ENCODE data around the gene ENPP1.

DNA sequence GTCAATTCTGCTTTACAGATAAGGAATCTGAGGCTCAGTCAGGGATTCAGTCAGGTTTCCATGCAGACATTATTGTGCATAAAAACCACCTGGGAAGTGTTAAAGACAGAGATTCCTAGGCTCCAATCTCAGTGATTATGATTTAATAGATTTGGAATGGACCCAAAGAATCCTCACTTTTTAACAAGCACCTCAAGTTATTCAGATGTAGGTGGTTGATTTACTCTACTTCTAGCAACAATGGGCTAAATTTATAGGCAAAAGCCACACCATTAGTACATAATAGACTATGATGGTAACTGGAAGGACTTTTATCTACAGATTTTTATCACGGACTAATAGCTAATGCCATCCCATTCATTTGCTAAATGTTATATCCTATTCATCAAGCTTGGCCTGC lies 9.0 kb downstream of the ENPP1 start:
- TF ChIP-seq NFYB (CRISPR knock-in tag; conservative IDR thresholded peaks at IDR 0.05; ENCODE audit: low read depth) = no peak
- TF ChIP-seq, protein P1, sequence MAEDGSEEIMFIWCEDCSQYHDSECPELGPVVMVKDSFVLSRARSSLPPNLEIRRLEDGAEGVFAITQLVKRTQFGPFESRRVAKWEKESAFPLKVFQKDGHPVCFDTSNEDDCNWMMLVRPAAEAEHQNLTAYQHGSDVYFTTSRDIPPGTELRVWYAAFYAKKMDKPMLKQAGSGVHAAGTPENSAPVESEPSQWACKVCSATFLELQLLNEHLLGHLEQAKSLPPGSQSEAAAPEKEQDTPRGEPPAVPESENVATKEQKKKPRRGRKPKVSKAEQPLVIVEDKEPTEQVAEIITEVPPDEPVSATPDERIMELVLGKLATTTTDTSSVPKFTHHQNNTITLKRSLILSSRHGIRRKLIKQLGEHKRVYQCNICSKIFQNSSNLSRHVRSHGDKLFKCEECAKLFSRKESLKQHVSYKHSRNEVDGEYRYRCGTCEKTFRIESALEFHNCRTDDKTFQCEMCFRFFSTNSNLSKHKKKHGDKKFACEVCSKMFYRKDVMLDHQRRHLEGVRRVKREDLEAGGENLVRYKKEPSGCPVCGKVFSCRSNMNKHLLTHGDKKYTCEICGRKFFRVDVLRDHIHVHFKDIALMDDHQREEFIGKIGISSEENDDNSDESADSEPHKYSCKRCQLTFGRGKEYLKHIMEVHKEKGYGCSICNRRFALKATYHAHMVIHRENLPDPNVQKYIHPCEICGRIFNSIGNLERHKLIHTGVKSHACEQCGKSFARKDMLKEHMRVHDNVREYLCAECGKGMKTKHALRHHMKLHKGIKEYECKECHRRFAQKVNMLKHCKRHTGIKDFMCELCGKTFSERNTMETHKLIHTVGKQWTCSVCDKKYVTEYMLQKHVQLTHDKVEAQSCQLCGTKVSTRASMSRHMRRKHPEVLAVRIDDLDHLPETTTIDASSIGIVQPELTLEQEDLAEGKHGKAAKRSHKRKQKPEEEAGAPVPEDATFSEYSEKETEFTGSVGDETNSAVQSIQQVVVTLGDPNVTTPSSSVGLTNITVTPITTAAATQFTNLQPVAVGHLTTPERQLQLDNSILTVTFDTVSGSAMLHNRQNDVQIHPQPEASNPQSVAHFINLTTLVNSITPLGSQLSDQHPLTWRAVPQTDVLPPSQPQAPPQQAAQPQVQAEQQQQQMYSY (CRISPR knock-in tag; IDR thresholded peaks at IDR 0.05) = no peak
- TF ChIP-seq, protein P2, sequence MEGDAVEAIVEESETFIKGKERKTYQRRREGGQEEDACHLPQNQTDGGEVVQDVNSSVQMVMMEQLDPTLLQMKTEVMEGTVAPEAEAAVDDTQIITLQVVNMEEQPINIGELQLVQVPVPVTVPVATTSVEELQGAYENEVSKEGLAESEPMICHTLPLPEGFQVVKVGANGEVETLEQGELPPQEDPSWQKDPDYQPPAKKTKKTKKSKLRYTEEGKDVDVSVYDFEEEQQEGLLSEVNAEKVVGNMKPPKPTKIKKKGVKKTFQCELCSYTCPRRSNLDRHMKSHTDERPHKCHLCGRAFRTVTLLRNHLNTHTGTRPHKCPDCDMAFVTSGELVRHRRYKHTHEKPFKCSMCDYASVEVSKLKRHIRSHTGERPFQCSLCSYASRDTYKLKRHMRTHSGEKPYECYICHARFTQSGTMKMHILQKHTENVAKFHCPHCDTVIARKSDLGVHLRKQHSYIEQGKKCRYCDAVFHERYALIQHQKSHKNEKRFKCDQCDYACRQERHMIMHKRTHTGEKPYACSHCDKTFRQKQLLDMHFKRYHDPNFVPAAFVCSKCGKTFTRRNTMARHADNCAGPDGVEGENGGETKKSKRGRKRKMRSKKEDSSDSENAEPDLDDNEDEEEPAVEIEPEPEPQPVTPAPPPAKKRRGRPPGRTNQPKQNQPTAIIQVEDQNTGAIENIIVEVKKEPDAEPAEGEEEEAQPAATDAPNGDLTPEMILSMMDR (IDR thresholded peaks at IDR 0.05) = no peak
- TF ChIP-seq USF1 (CRISPR knock-in tag; IDR thresholded peaks at IDR 0.05) = no peak
- TF ChIP-seq, protein P3, sequence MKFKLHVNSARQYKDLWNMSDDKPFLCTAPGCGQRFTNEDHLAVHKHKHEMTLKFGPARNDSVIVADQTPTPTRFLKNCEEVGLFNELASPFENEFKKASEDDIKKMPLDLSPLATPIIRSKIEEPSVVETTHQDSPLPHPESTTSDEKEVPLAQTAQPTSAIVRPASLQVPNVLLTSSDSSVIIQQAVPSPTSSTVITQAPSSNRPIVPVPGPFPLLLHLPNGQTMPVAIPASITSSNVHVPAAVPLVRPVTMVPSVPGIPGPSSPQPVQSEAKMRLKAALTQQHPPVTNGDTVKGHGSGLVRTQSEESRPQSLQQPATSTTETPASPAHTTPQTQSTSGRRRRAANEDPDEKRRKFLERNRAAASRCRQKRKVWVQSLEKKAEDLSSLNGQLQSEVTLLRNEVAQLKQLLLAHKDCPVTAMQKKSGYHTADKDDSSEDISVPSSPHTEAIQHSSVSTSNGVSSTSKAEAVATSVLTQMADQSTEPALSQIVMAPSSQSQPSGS (CRISPR knock-in tag; IDR thresholded peaks at IDR 0.05; ENCODE audit: borderline replicate concordance, low read depth) = no peak
- TF ChIP-seq, protein P4, sequence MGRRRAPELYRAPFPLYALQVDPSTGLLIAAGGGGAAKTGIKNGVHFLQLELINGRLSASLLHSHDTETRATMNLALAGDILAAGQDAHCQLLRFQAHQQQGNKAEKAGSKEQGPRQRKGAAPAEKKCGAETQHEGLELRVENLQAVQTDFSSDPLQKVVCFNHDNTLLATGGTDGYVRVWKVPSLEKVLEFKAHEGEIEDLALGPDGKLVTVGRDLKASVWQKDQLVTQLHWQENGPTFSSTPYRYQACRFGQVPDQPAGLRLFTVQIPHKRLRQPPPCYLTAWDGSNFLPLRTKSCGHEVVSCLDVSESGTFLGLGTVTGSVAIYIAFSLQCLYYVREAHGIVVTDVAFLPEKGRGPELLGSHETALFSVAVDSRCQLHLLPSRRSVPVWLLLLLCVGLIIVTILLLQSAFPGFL (CRISPR knock-in tag; IDR thresholded peaks at IDR 0.05; ENCODE audit: borderline replicate concordance) = no peak
- no peak for TF ChIP-seq ZNF121 (CRISPR knock-in tag; IDR thresholded peaks at IDR 0.05)
- TF ChIP-seq TEAD4 (CRISPR knock-in tag; IDR thresholded peaks at IDR 0.05) = no peak
- TF ChIP-seq, protein P5, sequence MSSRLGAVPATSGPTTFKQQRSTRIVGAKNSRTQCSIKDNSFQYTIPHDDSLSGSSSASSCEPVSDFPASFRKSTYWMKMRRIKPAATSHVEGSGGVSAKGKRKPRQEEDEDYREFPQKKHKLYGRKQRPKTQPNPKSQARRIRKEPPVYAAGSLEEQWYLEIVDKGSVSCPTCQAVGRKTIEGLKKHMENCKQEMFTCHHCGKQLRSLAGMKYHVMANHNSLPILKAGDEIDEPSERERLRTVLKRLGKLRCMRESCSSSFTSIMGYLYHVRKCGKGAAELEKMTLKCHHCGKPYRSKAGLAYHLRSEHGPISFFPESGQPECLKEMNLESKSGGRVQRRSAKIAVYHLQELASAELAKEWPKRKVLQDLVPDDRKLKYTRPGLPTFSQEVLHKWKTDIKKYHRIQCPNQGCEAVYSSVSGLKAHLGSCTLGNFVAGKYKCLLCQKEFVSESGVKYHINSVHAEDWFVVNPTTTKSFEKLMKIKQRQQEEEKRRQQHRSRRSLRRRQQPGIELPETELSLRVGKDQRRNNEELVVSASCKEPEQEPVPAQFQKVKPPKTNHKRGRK (CRISPR knock-in tag; IDR thresholded peaks at IDR 0.05; ENCODE audit: borderline replicate concordance) = no peak
- no peak for TF ChIP-seq SP1 (CRISPR knock-in tag; conservative IDR thresholded peaks at IDR 0.05)
- TF ChIP-seq TCF7 (CRISPR knock-in tag; IDR thresholded peaks at IDR 0.05; ENCODE audit: low read depth) = no peak
- TF ChIP-seq ZNF317 (CRISPR knock-in tag; IDR thresholded peaks at IDR 0.05; ENCODE audit: borderline replicate concordance, low read depth) = no peak
- TF ChIP-seq, protein P6, sequence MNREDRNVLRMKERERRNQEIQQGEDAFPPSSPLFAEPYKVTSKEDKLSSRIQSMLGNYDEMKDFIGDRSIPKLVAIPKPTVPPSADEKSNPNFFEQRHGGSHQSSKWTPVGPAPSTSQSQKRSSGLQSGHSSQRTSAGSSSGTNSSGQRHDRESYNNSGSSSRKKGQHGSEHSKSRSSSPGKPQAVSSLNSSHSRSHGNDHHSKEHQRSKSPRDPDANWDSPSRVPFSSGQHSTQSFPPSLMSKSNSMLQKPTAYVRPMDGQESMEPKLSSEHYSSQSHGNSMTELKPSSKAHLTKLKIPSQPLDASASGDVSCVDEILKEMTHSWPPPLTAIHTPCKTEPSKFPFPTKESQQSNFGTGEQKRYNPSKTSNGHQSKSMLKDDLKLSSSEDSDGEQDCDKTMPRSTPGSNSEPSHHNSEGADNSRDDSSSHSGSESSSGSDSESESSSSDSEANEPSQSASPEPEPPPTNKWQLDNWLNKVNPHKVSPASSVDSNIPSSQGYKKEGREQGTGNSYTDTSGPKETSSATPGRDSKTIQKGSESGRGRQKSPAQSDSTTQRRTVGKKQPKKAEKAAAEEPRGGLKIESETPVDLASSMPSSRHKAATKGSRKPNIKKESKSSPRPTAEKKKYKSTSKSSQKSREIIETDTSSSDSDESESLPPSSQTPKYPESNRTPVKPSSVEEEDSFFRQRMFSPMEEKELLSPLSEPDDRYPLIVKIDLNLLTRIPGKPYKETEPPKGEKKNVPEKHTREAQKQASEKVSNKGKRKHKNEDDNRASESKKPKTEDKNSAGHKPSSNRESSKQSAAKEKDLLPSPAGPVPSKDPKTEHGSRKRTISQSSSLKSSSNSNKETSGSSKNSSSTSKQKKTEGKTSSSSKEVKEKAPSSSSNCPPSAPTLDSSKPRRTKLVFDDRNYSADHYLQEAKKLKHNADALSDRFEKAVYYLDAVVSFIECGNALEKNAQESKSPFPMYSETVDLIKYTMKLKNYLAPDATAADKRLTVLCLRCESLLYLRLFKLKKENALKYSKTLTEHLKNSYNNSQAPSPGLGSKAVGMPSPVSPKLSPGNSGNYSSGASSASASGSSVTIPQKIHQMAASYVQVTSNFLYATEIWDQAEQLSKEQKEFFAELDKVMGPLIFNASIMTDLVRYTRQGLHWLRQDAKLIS (CRISPR knock-in tag; IDR thresholded peaks at IDR 0.05; ENCODE audit: borderline replicate concordance) = no peak

Data from WTC11 (cell line).